ENCODE data around the gene RBMS3. TPM values are rescaled to one million over a fixed set of nuclear protein-coding genes. Genes with fewer than 3 reads are reported as not detected.

The RBMS3 gene
- total RNA-seq, 2 experiments from 2014 or later: 1.0 TPM; not detected in 1

DNA sequence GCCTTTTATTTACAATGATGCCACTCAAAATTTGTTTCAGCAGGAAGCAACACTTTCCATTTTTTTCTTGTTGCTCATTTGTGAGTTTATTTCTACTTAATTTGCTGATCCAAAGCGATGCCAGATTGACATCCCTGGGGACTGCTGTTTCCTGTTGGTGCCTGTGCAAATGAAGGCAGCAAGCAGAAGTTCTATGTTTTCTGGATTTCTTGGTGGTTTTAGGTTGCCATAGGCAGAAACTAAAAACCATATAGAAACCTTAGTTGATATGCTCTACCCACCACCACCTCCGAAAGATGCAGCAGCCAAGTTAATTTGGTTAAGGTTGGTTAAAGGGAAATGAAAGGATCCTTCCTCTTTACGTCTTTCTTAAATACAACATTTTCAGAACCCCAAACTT, 356.2 kb downstream of the RBMS3 start:
- Histone ChIP-seq H3K9me3 (ENCODE audit: low read length) (no peaks in the 10 kb centered on the region), H3K4me3 (ENCODE audit: low read depth, low read length, poor library complexity, severe bottlenecking) (no peak overlapping the region), H2AFZ (ENCODE audit: low read length) (no peak overlapping the region), H3K27ac (ENCODE audit: low read depth, low read length, poor library complexity, severe bottlenecking) (no peak overlapping the region), H3K4me2 (ENCODE audit: low read length) (no peak overlapping the region; the same call in 1 of the 2 replicates), H3K4me1 (ENCODE audit: insufficient read depth, low read length, poor library complexity, severe bottlenecking) (no peaks in the 10 kb centered on the region), H4K20me1 (ENCODE audit: insufficient read depth, low read length) (no peaks in the 10 kb centered on the region), H3K9me2 (ENCODE audit: insufficient read depth, low read length) (no peaks in the 10 kb centered on the region), H3K36me3 (ENCODE audit: insufficient read depth, low read length) (no peaks in the 10 kb centered on the region), H3K79me2 (ENCODE audit: insufficient read depth, low read depth, low read length) (no peaks in the 10 kb centered on the region)
- POLR2A ChIA-PET: no interaction called here
- intact Hi-C loops (cut with micrococcal nuclease; ENCODE audit: unreplicated experiment): no loop called here
- CTCF ChIA-PET (ENCODE audit: unreplicated experiment): no interaction called here
- no TSS peak for BruUV-seq (replicated peaks)
- no peak for DNase-seq (ENCODE audit: low spot score)
- TF ChIP-seq, protein P1, sequence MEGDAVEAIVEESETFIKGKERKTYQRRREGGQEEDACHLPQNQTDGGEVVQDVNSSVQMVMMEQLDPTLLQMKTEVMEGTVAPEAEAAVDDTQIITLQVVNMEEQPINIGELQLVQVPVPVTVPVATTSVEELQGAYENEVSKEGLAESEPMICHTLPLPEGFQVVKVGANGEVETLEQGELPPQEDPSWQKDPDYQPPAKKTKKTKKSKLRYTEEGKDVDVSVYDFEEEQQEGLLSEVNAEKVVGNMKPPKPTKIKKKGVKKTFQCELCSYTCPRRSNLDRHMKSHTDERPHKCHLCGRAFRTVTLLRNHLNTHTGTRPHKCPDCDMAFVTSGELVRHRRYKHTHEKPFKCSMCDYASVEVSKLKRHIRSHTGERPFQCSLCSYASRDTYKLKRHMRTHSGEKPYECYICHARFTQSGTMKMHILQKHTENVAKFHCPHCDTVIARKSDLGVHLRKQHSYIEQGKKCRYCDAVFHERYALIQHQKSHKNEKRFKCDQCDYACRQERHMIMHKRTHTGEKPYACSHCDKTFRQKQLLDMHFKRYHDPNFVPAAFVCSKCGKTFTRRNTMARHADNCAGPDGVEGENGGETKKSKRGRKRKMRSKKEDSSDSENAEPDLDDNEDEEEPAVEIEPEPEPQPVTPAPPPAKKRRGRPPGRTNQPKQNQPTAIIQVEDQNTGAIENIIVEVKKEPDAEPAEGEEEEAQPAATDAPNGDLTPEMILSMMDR (conservative IDR thresholded peaks at IDR 0.05; ENCODE audit: low read length): no peak
- no peak for TF ChIP-seq EZH2phosphoT487 (IDR thresholded peaks at IDR 0.05; ENCODE audit: borderline replicate concordance, low read depth, low read length)

DNA sequence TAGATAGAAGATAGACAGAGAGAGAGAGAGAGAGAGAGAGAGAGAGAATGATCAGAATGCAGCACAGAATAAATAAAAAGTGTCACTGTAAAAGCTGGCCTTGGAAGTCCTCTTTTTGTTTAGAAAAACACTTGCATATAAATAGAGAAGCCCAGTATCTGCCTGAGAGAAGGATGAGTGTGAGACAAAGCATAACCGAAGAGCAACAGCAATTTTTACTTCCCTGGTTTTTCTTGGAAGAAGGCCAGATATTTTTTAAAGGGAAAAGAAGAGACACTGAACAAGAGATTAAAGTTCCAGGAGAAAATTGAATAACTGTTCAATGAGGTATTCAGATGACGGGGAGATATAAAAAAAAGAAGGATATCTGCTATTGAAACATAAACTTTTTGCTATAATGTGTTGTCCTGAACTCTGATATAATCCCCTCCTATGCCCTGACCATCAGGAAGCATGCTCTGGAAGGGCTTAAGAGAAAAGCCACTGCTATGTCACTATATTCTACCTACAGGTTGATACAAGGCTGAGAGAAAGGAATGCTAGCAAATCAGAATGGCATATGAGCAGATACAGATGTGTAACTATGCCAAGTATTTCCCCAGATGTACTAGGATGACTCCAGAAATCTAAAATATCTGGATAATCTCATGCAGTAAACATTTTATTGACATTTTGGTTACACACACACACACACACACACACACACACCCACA, 358.9 kb downstream of the RBMS3 start:
- BruUV-seq (replicated peaks): no TSS peak
- POLR2A ChIA-PET: no interaction called here

More for the DNA sequence above, 358.9 kb downstream of the RBMS3 start:
- DNase-seq (ENCODE audit: low spot score): no peak
- H3K4me2 ChIP-seq (ENCODE audit: low read length): no peak overlapping the region
- H3K9me3 ChIP-seq (ENCODE audit: low read length): no peaks in the 10 kb centered on the region
- H2AFZ ChIP-seq (ENCODE audit: low read length): no peak overlapping the region
- H3K4me3 ChIP-seq (ENCODE audit: low read depth, low read length, poor library complexity, severe bottlenecking): no peak overlapping the region
- TF ChIP-seq, protein P1 (conservative IDR thresholded peaks at IDR 0.05; ENCODE audit: low read length): no peak
- TF ChIP-seq EZH2phosphoT487 (IDR thresholded peaks at IDR 0.05; ENCODE audit: borderline replicate concordance, low read depth, low read length): no peak
- no peaks in the 10 kb centered on the region for H3K36me3 ChIP-seq (ENCODE audit: insufficient read depth, low read length)
- H3K79me2 ChIP-seq (ENCODE audit: insufficient read depth, low read depth, low read length): no peaks in the 10 kb centered on the region
- CTCF ChIA-PET (ENCODE audit: unreplicated experiment): no interaction called here
- H4K20me1 ChIP-seq (ENCODE audit: insufficient read depth, low read length): no peaks in the 10 kb centered on the region
- no peak overlapping the region for H3K27ac ChIP-seq (ENCODE audit: low read depth, low read length, poor library complexity, severe bottlenecking)
- no peaks in the 10 kb centered on the region for H3K4me1 ChIP-seq (ENCODE audit: insufficient read depth, low read length, poor library complexity, severe bottlenecking)
- H3K9me2 ChIP-seq (ENCODE audit: insufficient read depth, low read length): no peaks in the 10 kb centered on the region
- intact Hi-C loops (cut with micrococcal nuclease; ENCODE audit: unreplicated experiment): no loop called here

All from OCI-LY7 (cell line).